IMR-90 (cell line): Measurements from ENCODE around the gene RTN3. TPM values are rescaled to one million over a fixed set of nuclear protein-coding genes. Genes with fewer than 3 reads are reported as not detected.

Experiments used
- polyA plus RNA-seq, 3 experiments: library from polyadenylated mRNA; depleted of rRNA; stranded (reverse); fragments of >200 nt; gene quantifications; 2 replicates each; pipeline ENCODE4 v1.2.3, GENCODE V29; 2012; ENCODE audit warnings: low replicate concordance in 1 of 3
- total RNA-seq: library from RNA; depleted of rRNA; stranded (reverse); fragments of >200 nt; gene quantifications from 2 replicates; pipeline ENCODE4 v1.2.3, GENCODE V29; 2012
- TF ChIP-seq, protein P1 (sequence below): fragments of 150-350 bp; IDR thresholded peaks from 2 replicates; pipeline ENCODE4 v1.6.1; 2016; ENCODE audit warnings: low read depth, mild to moderate bottlenecking, low read length, moderate library complexity, borderline replicate concordance

RTN3 gene
- total and polyA plus RNA-seq, 2 of the 4 experiments (the other 2 are of a cell fraction): 31.2 to 64.6 TPM

DNA sequence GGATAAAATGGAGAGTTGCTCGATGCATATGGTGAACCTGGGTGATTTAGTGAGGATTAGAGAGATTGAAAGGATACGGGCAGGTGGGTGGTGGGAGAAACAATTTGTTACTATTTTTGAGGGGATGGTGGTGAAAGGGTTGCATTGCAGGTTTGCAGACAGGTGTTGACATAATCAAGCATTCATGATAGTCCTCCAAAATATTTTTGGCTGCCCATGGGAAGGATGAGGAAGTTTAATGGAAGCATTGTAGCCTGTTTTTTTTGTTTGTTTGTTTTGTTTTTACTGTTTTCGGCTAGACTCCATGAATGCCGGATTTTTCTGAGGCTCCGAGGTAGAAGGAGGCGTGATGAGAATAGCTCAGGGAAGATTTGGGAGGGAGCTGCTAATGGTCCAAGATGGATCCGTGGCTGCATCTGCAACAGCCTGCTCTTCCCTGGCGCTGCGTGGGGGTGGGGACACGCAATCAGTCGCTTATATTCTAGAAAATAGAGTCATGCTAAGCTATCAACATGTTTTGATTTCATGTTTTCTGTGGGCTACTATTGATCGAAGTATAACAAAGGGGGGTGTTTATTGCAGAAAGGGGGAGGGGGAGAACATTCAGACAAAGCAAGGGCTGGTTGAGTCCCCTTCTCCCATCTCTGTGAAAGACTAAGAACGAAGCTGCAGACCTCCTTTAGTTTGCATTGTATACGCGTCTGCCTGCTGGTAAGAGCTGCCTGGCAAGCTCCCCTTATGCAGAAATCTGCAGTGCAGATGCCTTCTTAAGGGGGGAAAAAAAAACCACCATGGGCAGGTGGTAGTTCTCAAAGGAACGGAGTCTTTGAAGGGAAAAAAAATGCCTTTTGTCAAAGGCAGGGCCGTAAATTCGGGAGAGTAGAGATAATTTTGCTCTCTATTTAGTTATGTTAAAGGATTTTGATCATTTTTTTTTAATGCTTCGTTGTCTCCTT is 1.0 kb downstream of the RTN3 start (continued):
- TF ChIP-seq, protein P1, sequence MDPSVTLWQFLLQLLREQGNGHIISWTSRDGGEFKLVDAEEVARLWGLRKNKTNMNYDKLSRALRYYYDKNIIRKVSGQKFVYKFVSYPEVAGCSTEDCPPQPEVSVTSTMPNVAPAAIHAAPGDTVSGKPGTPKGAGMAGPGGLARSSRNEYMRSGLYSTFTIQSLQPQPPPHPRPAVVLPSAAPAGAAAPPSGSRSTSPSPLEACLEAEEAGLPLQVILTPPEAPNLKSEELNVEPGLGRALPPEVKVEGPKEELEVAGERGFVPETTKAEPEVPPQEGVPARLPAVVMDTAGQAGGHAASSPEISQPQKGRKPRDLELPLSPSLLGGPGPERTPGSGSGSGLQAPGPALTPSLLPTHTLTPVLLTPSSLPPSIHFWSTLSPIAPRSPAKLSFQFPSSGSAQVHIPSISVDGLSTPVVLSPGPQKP: no peak
